GM12878 (cell line): ENCODE measurements around the gene MTMR3. TPM values are rescaled to one million over a fixed set of nuclear protein-coding genes. Genes with fewer than 3 reads are reported as not detected.

ENCODE experiments used
- ATAC-seq: fragments of 200-7000 bp; cut with Tn5 transposase; 3 replicates; pipeline ENCODE4 v1.9.1; 2020; ENCODE audit warnings: mild to moderate bottlenecking, moderate library complexity
- BruUV-seq: library from RNA; stranded (reverse); fragments of 400-500 nt; replicated peaks from 2 replicates; lab custom pipeline; 2021; lab: Mats Ljungman, UMichigan
- CTCF ChIA-PET: fragments of 300-600 bp; sonication (Branson Sonifier 250); formaldehyde crosslinking; extraction: SDS; loops from one replicate; lab custom pipeline; 2021; ENCODE audit warnings: inconsistent platforms; lab: Yijun Ruan, JAX
- POLR2A ChIA-PET: fragments of 350-600 bp; formaldehyde crosslinking; extraction: SDS; loops from one replicate; lab custom pipeline; 2021; ENCODE audit warnings: inconsistent platforms; lab: Charles Lee
- RAD21 ChIA-PET: fragments of 300-600 bp; sonication (Branson Sonifier 250); formaldehyde crosslinking; loops from one replicate; lab custom pipeline; 2023; ENCODE audit warnings: antibody characterized with exemption; ENCODE audit not compliant: unreplicated experiment; lab: Charles Lee
- SMC1A ChIA-PET: fragments of 300-600 bp; sonication (Branson Sonifier 250); formaldehyde crosslinking; loops from one replicate; lab custom pipeline; 2023; ENCODE audit not compliant: unreplicated experiment, uncharacterized antibody; lab: Charles Lee
- DNase-seq: peaks from one replicate; pipeline ENCODE4 v3.0.0-alpha.2; 2011; ENCODE audit warnings: low read depth, low spot score
- FAIRE-seq: peaks from 3 replicates; lab custom pipeline; 2011; peaks lifted over from hg19 to GRCh38; lab: Jason Lieb, UNC
- H2AFZ ChIP-seq: 2 replicates; pipeline ENCODE4 v1.6.0; 2011; ENCODE audit warnings: low read depth, low read length, control low read depth; ENCODE audit not compliant: control insufficient read depth
- H3K27ac ChIP-seq: 2 replicates; pipeline ENCODE4 v1.5.1; 2011; ENCODE audit warnings: control low read depth; ENCODE audit not compliant: control insufficient read depth, insufficient read depth
- H3K27me3 ChIP-seq, 2 experiments: replicated peaks in 1 of 2; 2 replicates each; pipeline versions ENCODE4 v1.6.0 to v1.6.1; 2011; ENCODE audit warnings: low read length in 1 of 2; ENCODE audit not compliant: control insufficient read depth in 2 of 2, insufficient read depth in 2 of 2
- H3K36me3 ChIP-seq, 2 experiments: 2 replicates each; pipeline ENCODE4 v1.5.1; 2011; ENCODE audit warnings: low read length in 1 of 2; ENCODE audit not compliant: control insufficient read depth in 2 of 2, insufficient read depth in 2 of 2
- H3K4me1 ChIP-seq: 2 replicates; pipeline ENCODE4 v1.6.1; 2011; ENCODE audit warnings: mild to moderate bottlenecking, low read length, moderate library complexity, mixed read lengths; ENCODE audit not compliant: control insufficient read depth, insufficient read depth
- H3K4me2 ChIP-seq: 2 replicates; pipeline ENCODE4 v1.6.0; 2011; ENCODE audit warnings: control low read depth; ENCODE audit not compliant: control insufficient read depth, insufficient read depth
- H3K4me3 ChIP-seq: fragments of 200-600 bp; sonication (generic); 2 replicates; pipeline ENCODE4 v1.5.1; 2016
- H3K79me2 ChIP-seq: 2 replicates; pipeline ENCODE4 v1.6.0; 2011; ENCODE audit warnings: low read length; ENCODE audit not compliant: control insufficient read depth, insufficient read depth
- H3K9ac ChIP-seq: 2 replicates; pipeline ENCODE4 v1.8.0; 2011; ENCODE audit warnings: low read length, control low read depth, mixed read lengths; ENCODE audit not compliant: control insufficient read depth, insufficient read depth
- H3K9me3 ChIP-seq: replicated peaks from 3 replicates; pipeline ENCODE4 v1.5.1; 2011; ENCODE audit warnings: mild to moderate bottlenecking, low read length; ENCODE audit not compliant: control insufficient read depth, insufficient read depth
- H4K20me1 ChIP-seq: 2 replicates; pipeline ENCODE4 v1.6.0; 2011; ENCODE audit not compliant: control insufficient read depth, insufficient read depth
- ASH2L ChIP-seq: fragments of 300-600, 200-600 bp; sonication (generic); IDR thresholded peaks from 2 replicates; pipeline ENCODE4 v1.6.1; 2017; ENCODE audit warnings: low read depth, mild to moderate bottlenecking, borderline replicate concordance
- CHD4 ChIP-seq: fragments of 200-600 bp; sonication (generic); IDR thresholded peaks from 2 replicates; pipeline ENCODE4 v1.6.1; 2016; ENCODE audit warnings: mild to moderate bottlenecking
- CREB1 ChIP-seq: IDR thresholded peaks from 2 replicates; pipeline ENCODE4 v1.6.1; 2012; ENCODE audit warnings: low read depth, mild to moderate bottlenecking, inconsistent platforms
- ESRRA ChIP-seq: IDR thresholded peaks from 2 replicates; pipeline ENCODE4 v1.6.1; 2012; ENCODE audit warnings: mild to moderate bottlenecking, low read length, improper control_type of control experiment
- ETV6 ChIP-seq, 2 experiments: fragments of 450-650 bp in 1 of 2; IDR thresholded peaks in 1 of 2; conservative IDR thresholded peaks in 1 of 2; 2 replicates each; pipeline ENCODE4 v1.6.1; 2014; ENCODE audit warnings: antibody characterized with exemption in 1 of 2, borderline replicate concordance in 1 of 2, low read depth in 1 of 2, mild to moderate bottlenecking in 1 of 2, moderate library complexity in 1 of 2
- HDAC2 ChIP-seq: fragments of 200-600 bp; sonication (generic); IDR thresholded peaks from 2 replicates; pipeline ENCODE4 v1.6.1; 2017
- NRF1 ChIP-seq: conservative IDR thresholded peaks from 2 replicates; pipeline ENCODE4 v1.6.1; 2011; ENCODE audit warnings: mild to moderate bottlenecking, low read depth, low read length, improper control_type of control experiment
- TCF12 ChIP-seq: IDR thresholded peaks from 2 replicates; pipeline ENCODE4 v1.6.1; 2011; ENCODE audit warnings: low read depth, mild to moderate bottlenecking, low read length
- TCF7 ChIP-seq: IDR thresholded peaks from 2 replicates; pipeline ENCODE4 v1.6.1; 2014; ENCODE audit warnings: antibody characterized with exemption, borderline replicate concordance
- ZNF384 ChIP-seq: IDR thresholded peaks from 2 replicates; pipeline ENCODE4 v1.6.1; 2012; ENCODE audit warnings: low read depth, mild to moderate bottlenecking, low read length, improper control_type of control experiment, borderline replicate concordance
- WGBS: methylation state at CpG from one replicate; pipeline ENCODE4 v1.1.6; 2016; ENCODE audit warnings: low lambda C conversion rate; ENCODE audit not compliant: insufficient replicate concordance, insufficient coverage; ENCODE audit errors: missing lambda C conversion rate; 5-methylcytosine and 5-hydroxymethylcytosine counted together
- in situ Hi-C: fragments of 300-500 bp; cut with MboI; formaldehyde crosslinking; loops from 9 replicates; pipeline ENCODE4 v1.14.3; 2018; ENCODE audit warnings: mixed read lengths
- intact Hi-C: fragments of 100-400 bp; cut with micrococcal nuclease; formaldehyde crosslinking; loops from one replicate; pipeline ENCODE4 v1.14.2; 2022; ENCODE audit not compliant: unreplicated experiment
- polyA plus RNA-seq, 11 experiments: library from polyadenylated mRNA; depleted of rRNA in 4 of 11; unstranded in 6 of 11; stranded (reverse) in 5 of 11; fragments of >200 nt; fragmentation: Nextera tagmentation in 4 of 11; fragmentation: Illumina TruSeq in 1 of 11; extraction: Ambion mirVana in 4 of 11; extraction: Trizol in 1 of 11; gene quantifications; 1 replicate in 1 of 11; 2 replicates in 10 of 11; pipeline versions ENCODE4 v1.2.1 to v1.2.3, GENCODE V29; 2011 to 2016; ENCODE audit warnings: inconsistent platforms in 2 of 11, missing spikeins in 2 of 11, low read depth in 1 of 11
- total RNA-seq, 4 experiments: library from RNA; depleted of rRNA in 3 of 4; stranded (reverse); fragments of >200 nt in 3 of 4; fragmentation: Illumina TruSeq in 1 of 4; extraction: Trizol in 1 of 4; gene quantifications; 2 replicates each; pipeline versions ENCODE4 v1.2.1 to v1.2.3, GENCODE V29; 2013 to 2021
- TF ChIP-seq, protein P1 (sequence below): fragments of 450-650 bp; formaldehyde crosslinking; IDR thresholded peaks from 2 replicates; pipeline ENCODE4 v1.5.0; 2022; ENCODE audit warnings: mild to moderate bottlenecking, missing genetic modification characterization
- TF ChIP-seq, protein P2 (sequence below): fragments of 450-650 bp; IDR thresholded peaks from 2 replicates; pipeline ENCODE4 v1.6.1; 2017; ENCODE audit warnings: mild to moderate bottlenecking, moderate library complexity
- TF ChIP-seq, protein P3 (sequence below): IDR thresholded peaks from 2 replicates; pipeline ENCODE4 v1.6.1; 2011; ENCODE audit warnings: mild to moderate bottlenecking, low read depth, low read length, moderate library complexity; ENCODE audit not compliant: insufficient replicate concordance

The MTMR3 gene
- total and polyA plus RNA-seq, 10 of the 15 experiments (the other 5 are each of a cell fraction or from before 2014, with no cell fraction given) = 1.4 to 23.7 (median 10.6) TPM

- TF ChIP-seq ZNF384 = no peak
- no peak for TF ChIP-seq HDAC2
- TF ChIP-seq, protein P1, sequence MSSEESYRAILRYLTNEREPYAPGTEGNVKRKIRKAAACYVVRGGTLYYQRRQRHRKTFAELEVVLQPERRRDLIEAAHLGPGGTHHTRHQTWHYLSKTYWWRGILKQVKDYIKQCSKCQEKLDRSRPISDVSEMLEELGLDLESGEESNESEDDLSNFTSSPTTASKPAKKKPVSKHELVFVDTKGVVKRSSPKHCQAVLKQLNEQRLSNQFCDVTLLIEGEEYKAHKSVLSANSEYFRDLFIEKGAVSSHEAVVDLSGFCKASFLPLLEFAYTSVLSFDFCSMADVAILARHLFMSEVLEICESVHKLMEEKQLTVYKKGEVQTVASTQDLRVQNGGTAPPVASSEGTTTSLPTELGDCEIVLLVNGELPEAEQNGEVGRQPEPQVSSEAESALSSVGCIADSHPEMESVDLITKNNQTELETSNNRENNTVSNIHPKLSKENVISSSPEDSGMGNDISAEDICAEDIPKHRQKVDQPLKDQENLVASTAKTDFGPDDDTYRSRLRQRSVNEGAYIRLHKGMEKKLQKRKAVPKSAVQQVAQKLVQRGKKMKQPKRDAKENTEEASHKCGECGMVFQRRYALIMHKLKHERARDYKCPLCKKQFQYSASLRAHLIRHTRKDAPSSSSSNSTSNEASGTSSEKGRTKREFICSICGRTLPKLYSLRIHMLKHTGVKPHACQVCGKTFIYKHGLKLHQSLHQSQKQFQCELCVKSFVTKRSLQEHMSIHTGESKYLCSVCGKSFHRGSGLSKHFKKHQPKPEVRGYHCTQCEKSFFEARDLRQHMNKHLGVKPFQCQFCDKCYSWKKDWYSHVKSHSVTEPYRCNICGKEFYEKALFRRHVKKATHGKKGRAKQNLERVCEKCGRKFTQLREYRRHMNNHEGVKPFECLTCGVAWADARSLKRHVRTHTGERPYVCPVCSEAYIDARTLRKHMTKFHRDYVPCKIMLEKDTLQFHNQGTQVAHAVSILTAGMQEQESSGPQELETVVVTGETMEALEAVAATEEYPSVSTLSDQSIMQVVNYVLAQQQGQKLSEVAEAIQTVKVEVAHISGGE (CRISPR knock-in tag) = no peak
- TF ChIP-seq ASH2L = no peak
- TF ChIP-seq ESRRA = no peak
- TF ChIP-seq, all 136 proteins: peak for 0
Observed at GRCh38 chr22:30062259-30062658, 179.3 kb downstream of the MTMR3 start (continued).

DNA sequence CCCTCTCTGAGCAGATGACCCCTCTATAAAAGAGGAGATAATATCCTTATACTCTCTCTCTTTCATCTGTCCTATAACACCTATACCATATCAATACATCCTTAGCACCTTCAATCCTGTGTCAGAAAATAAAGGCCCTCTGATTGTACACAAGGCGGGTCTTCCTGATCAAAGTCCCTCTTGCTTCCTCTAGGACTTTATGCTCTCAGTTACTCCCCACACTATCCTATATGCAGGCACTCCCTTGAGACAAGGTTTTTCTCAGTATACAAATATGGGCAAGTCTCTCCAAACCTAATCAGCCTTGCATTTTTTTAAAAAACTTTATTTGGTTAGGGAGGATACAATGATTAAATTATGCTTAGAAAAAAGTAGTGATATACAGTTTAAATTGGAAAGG, 180.0 kb downstream of the MTMR3 start:
- no peaks in the 10 kb centered on the region; the same call in 2 of the 3 replicates for H3K9me3 ChIP-seq
- WGBS = 52% methylated on average over 1 of the region's 1 CpG
- H3K36me3 ChIP-seq = no peaks in the 10 kb centered on the region
- H2AFZ ChIP-seq = no peak overlapping the region
- ChIA-PET RAD21 (no interaction called here), SMC1A (no interaction called here), CTCF (no interaction called here), POLR2A (no interaction called here)
- ATAC-seq = no peak
- H3K4me1 ChIP-seq = no peaks in the 10 kb centered on the region
- no peak for DNase-seq
- TF ChIP-seq TCF7 (no peak), ETV6 (conservative IDR thresholded peaks at IDR 0.05 in 1 of 2, IDR thresholded peaks at IDR 0.05 in 1 of 2; ENCODE audit: borderline replicate concordance in 1 of 2, low read depth in 1 of 2) (no peak), CREB1 (no peak), TCF12 (no peak), NRF1 (no peak), CHD4 (no peak)
- TF ChIP-seq, protein P2, sequence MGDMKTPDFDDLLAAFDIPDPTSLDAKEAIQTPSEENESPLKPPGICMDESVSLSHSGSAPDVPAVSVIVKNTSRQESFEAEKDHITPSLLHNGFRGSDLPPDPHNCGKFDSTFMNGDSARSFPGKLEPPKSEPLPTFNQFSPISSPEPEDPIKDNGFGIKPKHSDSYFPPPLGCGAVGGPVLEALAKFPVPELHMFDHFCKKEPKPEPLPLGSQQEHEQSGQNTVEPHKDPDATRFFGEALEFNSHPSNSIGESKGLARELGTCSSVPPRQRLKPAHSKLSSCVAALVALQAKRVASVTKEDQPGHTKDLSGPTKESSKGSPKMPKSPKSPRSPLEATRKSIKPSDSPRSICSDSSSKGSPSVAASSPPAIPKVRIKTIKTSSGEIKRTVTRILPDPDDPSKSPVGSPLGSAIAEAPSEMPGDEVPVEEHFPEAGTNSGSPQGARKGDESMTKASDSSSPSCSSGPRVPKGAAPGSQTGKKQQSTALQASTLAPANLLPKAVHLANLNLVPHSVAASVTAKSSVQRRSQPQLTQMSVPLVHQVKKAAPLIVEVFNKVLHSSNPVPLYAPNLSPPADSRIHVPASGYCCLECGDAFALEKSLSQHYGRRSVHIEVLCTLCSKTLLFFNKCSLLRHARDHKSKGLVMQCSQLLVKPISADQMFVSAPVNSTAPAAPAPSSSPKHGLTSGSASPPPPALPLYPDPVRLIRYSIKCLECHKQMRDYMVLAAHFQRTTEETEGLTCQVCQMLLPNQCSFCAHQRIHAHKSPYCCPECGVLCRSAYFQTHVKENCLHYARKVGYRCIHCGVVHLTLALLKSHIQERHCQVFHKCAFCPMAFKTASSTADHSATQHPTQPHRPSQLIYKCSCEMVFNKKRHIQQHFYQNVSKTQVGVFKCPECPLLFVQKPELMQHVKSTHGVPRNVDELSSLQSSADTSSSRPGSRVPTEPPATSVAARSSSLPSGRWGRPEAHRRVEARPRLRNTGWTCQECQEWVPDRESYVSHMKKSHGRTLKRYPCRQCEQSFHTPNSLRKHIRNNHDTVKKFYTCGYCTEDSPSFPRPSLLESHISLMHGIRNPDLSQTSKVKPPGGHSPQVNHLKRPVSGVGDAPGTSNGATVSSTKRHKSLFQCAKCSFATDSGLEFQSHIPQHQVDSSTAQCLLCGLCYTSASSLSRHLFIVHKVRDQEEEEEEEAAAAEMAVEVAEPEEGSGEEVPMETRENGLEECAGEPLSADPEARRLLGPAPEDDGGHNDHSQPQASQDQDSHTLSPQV = no peak
- TF ChIP-seq, protein P3, sequence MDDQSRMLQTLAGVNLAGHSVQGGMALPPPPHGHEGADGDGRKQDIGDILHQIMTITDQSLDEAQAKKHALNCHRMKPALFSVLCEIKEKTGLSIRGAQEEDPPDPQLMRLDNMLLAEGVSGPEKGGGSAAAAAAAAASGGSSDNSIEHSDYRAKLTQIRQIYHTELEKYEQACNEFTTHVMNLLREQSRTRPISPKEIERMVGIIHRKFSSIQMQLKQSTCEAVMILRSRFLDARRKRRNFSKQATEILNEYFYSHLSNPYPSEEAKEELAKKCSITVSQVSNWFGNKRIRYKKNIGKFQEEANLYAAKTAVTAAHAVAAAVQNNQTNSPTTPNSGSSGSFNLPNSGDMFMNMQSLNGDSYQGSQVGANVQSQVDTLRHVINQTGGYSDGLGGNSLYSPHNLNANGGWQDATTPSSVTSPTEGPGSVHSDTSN = no peak
- in situ Hi-C loops (no loop called here), intact Hi-C loops (no loop called here)
- H3K4me3 ChIP-seq = no peak overlapping the region
- H3K27me3 ChIP-seq = no peaks in the 10 kb centered on the region
- no peak overlapping the region for H3K27ac ChIP-seq
- H3K4me2 ChIP-seq = no peak overlapping the region
- H3K79me2 ChIP-seq = no peaks in the 10 kb centered on the region
- H4K20me1 ChIP-seq = no peaks in the 10 kb centered on the region
- no peak for FAIRE-seq
- H3K9ac ChIP-seq = no peak overlapping the region
- BruUV-seq = no TSS peak
